ENCODE data around the gene AKT1.

- TF ChIP-seq, protein P1, sequence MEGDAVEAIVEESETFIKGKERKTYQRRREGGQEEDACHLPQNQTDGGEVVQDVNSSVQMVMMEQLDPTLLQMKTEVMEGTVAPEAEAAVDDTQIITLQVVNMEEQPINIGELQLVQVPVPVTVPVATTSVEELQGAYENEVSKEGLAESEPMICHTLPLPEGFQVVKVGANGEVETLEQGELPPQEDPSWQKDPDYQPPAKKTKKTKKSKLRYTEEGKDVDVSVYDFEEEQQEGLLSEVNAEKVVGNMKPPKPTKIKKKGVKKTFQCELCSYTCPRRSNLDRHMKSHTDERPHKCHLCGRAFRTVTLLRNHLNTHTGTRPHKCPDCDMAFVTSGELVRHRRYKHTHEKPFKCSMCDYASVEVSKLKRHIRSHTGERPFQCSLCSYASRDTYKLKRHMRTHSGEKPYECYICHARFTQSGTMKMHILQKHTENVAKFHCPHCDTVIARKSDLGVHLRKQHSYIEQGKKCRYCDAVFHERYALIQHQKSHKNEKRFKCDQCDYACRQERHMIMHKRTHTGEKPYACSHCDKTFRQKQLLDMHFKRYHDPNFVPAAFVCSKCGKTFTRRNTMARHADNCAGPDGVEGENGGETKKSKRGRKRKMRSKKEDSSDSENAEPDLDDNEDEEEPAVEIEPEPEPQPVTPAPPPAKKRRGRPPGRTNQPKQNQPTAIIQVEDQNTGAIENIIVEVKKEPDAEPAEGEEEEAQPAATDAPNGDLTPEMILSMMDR (IDR thresholded peaks at IDR 0.05) = no peak
- TF ChIP-seq POLR2A (IDR thresholded peaks at IDR 0.05) (no peak), POLR2AphosphoS5 (IDR thresholded peaks at IDR 0.05; ENCODE audit: insufficient read depth in 1 of 2, low read depth in 1 of 2) (no peak)
Measured at GRCh38 chr14:104741108-104741802, 54.3 kb downstream of the AKT1 start.
